ENCODE data around the gene RASSF5.

Gene RASSF5

GRCh38 chr1:206514813-206515387 is 7.6 kb downstream of the RASSF5 start:
- DNase-seq (ENCODE audit: low read depth in 2 of 2), result no peak

DNA sequence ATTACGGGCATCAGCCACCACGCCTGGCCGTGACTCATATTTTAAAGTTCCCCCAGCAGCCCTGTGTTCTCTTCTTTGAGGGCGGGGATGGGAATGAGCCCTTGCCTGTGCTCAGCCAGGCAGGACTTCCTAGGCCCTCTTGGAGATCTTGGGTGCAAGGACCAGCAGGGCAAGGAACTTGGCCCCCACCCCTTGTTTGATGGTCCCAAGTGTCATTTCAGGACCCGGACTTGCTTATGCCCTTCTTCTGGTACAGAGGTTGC is 9.3 kb downstream of the RASSF5 start:
- no peak for DNase-seq (ENCODE audit: low read depth in 2 of 2)

DNA sequence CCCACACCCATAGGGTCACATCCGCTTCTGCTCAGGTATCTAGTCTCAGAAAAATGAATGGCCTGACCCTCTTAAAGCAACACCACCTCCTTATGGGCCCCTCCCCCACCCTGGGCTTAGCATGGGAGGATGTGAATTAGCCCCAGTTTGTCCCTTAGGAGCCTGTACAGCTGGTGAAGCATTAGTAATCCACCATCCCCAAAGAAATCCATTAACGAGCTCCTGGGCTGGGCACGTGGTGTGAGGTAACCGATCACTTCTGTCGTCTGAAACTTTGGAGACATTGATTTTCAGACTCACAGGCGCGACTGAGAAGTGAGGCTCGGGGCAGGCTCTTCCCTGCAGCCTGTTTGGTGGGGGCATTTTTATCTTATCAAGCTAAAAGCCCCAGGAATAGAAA is 10.5 kb downstream of the RASSF5 start:
- DNase-seq (ENCODE audit: low read depth in 2 of 2), result no peak

GRCh38 chr1:206518206-206518605 is 10.9 kb downstream of the RASSF5 start:
- DNase-seq (ENCODE audit: low read depth in 2 of 2), result no peak

DNA sequence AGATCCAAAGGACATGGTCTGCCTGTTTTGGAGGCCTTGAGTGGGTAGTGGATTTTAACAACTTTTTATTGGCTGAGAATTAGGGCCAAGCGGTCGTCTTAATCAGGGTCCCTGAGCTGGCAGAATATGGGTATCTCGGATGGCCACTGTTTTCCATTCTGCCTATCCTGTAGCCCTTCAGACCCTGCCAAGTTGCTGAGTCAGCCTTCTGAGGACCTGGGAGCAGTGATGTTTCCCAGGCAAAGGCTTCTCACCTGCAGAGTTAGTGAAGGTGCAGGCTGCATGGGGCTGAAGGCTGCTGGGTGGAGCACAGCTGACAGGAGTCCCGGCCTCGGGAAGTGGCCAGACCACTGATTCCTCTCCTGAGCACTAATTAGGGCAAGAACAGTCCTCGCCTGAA is 11.4 kb downstream of the RASSF5 start:
- DNase-seq (ENCODE audit: low read depth in 2 of 2), result no peak

GRCh38 chr1:206521127-206521526 is 13.8 kb downstream of the RASSF5 start:
- no peak for DNase-seq (ENCODE audit: low read depth in 2 of 2)

DNA sequence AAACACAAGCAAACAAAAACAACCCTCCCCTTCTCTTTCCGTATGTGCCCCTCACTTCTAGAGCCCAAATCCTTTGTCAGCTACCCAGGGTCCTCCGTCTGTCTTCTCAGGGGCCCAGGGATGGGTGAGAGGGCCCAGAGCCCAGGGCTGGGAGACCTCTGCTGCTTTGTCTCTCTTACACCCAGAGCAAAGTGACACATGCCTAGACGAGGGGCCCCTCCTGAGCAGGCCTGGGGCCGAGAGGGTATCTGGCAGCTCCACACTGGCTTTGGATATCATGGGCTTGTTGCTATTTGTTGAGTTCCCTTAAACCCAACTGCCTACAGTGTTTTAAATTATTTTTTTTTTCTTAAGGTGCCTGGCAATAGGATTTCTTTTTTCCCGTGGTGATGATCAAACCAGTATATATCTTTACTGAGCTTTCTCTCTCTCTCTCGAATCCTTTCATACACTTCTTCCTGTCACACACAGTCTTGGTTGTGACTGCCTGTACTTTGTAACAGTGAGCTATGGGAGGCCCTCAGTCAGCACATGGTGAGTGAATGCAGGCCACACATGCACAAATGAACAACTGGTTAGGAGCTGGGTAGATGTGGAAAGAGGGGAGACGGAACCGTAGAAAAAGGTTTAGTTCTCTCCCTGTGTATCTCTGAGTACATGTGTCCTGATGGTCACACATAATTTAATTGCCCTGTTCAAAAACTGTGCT is 14.5 kb downstream of the RASSF5 start:
- DNase-seq (ENCODE audit: low read depth in 2 of 2), result no peak

DNA sequence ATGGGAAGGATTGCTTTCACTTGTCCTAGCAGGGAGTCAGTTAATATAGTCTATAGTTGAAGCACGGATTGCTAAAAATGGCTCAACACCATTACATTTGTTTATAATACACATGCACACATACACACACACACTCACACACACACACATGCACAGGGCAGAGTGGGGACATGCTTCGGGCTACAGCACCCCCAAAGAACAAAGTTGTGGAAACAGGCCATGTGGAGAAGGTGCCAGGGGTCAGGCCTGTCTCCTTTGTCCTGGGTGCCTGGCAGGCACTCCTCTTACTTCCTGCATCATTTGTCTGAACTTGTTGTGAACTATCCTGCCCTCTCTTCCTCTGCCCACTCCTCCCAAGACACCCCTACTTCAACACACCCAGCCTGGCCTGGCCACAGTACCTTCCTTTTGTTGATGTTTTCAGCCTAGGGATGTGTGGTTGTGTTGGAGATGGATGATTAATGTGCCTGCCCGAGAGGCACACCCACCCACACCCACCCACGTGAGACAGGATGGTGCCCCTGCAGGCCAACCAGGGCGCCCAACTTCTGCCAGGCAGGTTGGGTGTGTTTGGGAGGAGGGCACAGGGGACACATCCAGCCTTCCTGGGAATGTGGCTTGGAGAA is 17.5 kb downstream of the RASSF5 start:
- DNase-seq (ENCODE audit: low read depth in 2 of 2), result no peak

DNA sequence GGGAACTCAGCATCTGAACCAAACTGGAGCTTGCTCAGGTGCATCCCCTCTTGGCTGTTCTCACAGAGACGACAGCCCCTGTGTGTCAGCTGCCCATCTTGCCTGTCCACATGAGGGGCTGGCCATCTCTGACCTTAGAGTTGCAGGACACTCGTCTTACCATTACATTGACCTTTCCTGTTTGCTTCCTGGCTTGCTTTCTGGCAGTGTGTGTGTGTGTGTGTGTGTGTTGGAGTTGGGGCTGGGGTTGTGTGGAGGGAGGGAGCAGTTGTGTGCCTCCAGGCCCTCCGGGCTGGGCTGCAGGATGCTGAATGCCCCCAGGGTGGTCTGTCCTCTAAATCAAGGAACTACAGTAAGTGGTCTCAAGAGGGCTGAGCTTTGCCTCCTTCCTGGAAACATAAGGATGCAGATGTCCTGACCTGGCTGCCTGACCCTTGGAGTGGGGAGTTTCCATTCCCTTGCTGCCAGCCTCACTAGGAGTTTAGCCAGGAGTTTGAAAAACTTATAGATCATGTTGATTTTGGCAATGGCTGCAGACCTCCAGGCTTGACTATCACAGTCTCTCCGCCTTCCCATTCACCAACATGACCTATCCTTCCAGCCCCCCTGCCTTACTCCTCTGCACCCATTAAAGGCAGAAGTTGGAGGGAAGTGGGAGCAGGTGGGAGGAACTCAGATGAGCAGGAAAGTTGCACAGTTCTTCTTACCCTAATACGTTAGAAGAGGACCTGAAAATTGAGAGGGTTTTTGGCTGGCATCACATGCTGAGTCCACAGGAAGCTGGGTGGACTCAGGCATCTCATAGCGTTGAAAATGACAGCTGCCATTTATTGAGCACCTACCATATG is 19.0 kb downstream of the RASSF5 start:
- no peak for DNase-seq (ENCODE audit: low read depth in 2 of 2)

DNA sequence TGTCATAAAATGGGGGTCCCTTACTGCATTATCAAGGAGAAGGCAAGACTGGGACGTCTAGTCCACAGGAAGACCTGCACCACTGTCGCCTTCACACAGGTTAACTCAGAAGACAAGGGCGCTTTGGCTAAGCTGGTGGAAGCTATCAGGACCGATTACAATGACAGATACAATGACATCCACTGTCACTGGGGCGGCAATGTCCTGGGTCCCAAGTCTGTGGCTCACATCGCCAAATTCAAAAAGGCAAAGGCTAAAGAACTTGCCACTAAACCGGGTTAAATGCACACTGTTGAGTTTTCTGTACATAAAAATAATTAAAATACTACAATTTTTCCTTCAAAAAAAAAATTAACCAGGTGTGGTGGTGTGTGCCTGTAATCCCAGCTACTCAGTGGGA is 22.1 kb downstream of the RASSF5 start:
- no peak for DNase-seq (ENCODE audit: low read depth in 2 of 2)

DNA sequence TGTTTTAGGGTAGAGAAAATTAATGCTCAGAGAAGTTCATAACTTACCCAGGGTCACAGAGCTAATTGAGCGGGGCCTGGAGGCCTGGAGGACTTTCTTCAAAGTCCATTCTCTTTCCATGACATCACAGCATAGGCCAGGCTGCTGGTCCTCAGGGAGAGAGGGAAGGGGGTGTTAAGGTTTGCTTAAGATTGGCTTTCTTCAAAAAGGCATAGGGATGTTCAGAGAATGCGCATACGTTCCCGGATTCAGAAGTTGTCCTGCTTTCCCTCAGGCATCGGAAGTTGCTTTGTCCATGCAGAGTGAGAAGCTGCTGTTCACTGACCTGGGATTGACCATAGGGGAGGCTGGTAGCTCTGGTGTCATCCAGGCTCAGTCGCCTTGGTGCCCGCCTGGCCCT is 25.0 kb downstream of the RASSF5 start:
- DNase-seq (ENCODE audit: low read depth in 2 of 2), result no peak

DNA sequence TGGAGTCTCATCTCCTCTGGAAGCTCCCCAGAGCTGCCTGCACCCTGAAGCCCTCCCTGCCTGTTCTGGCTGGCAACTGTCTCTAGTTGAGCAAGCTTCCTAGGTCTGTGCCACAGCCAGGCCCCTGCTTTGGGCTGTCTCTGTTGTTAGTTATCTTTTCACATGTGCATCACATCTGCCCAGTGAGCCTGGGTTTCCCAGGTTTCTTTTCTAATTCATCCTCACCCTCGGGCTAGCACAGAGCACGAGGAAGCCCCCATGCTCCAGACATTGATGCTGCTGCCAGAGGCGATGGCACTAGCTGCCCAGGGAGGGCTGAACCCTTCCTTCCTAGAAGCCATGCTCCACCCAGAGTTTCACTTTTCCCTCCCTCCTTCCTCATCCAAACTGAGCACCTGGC is 27.2 kb downstream of the RASSF5 start:
- DNase-seq (ENCODE audit: low read depth in 2 of 2), result no peak

- DNase-seq (ENCODE audit: low read depth in 2 of 2), result no peak
Measured at GRCh38 chr1:206535853-206536188, 28.5 kb downstream of the RASSF5 start.

GRCh38 chr1:206537141-206537540 is 29.8 kb downstream of the RASSF5 start:
- DNase-seq (ENCODE audit: low read depth in 2 of 2), result no peak

- DNase-seq (ENCODE audit: low read depth in 2 of 2), result no peak
Measured at GRCh38 chr1:206538086-206538770, 30.9 kb downstream of the RASSF5 start.

DNA sequence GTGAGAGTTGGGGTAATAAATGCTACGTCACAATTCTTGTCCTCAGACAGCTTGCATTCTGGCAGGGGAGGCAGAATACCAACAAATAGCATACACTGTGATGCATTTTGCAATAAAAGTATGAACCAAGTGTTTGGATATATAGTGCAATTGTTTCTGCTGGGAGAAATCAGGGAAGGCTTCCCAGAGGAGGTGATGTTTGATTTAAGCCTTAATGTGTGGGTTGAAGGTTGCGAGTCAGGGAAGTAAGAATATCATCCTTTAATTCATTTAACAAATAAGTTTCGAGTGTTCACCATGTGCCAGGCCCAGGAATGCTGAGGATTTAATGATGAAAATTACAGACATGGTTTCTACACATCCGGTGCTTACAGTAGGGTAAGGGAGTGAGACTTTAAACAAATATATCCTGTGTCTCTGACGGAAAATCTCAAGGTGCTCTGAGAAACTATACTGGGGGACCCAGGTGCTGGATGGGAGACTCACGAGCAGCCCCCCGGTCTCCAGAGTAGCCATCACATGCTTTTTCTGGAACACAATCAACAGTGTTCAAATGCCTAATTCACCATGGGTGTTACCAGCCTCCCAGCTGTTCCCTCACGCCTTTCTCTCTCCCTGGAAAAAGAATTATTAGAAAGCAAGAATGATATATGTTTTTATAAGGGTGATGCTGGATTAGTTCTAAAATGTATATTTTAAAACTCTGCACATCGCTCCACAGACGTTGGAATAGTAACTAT is 31.7 kb downstream of the RASSF5 start:
- no peak for DNase-seq (ENCODE audit: low read depth in 2 of 2)

DNA sequence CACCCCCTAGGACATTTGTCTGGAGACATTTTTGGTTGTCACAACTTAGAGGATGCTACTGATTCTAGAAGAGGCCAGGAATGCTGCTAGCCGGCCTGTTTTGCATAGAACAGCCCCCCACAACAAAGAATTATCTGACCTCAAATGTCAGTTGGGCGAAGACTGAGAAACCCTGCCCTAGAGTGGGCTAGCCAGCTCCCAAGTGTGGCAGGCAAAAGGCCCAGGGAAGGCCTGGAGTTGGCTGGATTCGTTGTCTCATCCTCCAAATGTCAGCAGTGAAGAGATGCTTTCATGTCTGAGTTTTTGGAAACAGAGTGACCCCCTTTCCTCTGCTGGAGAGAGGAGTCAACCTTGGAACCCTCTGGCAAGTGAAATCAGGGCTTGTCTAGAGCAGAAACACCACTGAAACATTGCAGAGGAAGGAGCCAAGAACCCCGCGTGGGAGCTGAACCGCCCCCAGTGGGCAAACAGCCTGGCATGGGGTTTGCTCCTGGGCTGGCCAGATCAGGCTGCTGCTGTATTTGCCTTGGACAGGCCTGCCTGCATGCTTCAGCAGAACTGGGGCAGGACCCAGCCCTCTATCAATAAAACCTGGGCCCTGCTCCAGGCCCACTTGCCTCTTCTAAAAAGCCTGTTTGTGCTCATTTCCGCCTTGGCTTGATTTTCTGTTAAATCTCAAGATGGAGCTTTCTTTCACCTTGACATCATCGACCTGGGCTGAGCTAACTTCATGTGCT is 32.9 kb downstream of the RASSF5 start:
- no peak for DNase-seq (ENCODE audit: low read depth in 2 of 2)

DNA sequence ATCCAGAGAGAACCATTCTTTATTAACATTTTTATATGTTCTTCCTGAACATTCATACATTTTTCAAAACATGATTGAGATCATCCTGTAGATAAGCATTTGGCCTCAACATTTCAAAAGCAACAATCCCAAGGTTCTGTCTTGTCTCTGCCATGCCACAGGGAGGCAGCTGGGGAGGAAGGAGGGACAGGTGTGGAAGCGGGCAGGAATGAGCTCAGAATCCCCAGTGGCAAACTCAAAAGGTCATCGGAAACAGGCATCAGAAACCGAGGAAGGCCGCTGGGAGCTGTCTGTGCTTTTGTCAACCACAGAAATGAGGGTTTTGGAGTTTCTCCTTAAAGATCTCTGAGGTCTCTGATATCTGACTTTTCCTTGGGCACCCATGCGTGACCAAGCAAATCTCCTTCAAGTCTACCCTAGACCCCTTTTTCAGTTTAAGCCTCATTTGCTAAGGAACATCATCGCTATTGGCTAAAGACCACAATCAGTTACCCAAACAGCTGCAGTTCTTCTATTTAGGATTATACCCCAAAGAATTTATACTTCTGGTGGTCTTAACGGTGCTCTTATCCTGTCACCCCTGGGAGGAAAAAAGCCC is 34.0 kb downstream of the RASSF5 start:
- DNase-seq (ENCODE audit: low read depth in 2 of 2), result no peak

- peak; percentile 64 to 82 for DNase-seq (ENCODE audit: low read depth in 2 of 2)
Measured at GRCh38 chr1:206544562-206545257, 37.4 kb downstream of the RASSF5 start.

- DNase-seq (ENCODE audit: low read depth in 2 of 2), result no peak
Measured at GRCh38 chr1:206545351-206545750, 38.0 kb downstream of the RASSF5 start.
